HepG2 (cell line): ENCODE measurements around the gene TRMU. TPM values are rescaled to one million over a fixed set of nuclear protein-coding genes. Genes with fewer than 3 reads are reported as not detected.

Source experiments
- CEBPB ChIP-seq: IDR thresholded peaks from 2 replicates; pipeline ENCODE4 v1.6.1; 2011; ENCODE audit warnings: low read depth, low read length, improper control_type of control experiment, borderline replicate concordance
- GATAD2A ChIP-seq: IDR thresholded peaks from 2 replicates; pipeline ENCODE4 v1.6.1; 2016
- GTF2F1 ChIP-seq: fragments of 150-350 bp; IDR thresholded peaks from 2 replicates; pipeline ENCODE4 v1.6.1; 2014; ENCODE audit warnings: low read length
- HDAC2 ChIP-seq: sonication (generic); formaldehyde crosslinking; IDR thresholded peaks from 2 replicates; pipeline ENCODE4 v1.4.0; 2020; ENCODE audit warnings: missing genetic modification reagents
- HNF4A ChIP-seq: sonication (generic); formaldehyde crosslinking; IDR thresholded peaks from 2 replicates; pipeline ENCODE4 v1.4.0; 2020; ENCODE audit warnings: missing genetic modification reagents
- KDM1A ChIP-seq: IDR thresholded peaks from 2 replicates; pipeline ENCODE4 v1.6.1; 2016; ENCODE audit warnings: missing compliant biosample characterization
- KDM2A ChIP-seq: sonication (generic); formaldehyde crosslinking; IDR thresholded peaks from 2 replicates; pipeline ENCODE4 v1.4.0; 2020; ENCODE audit warnings: low read depth, missing genetic modification reagents, borderline replicate concordance
- NFKBIZ ChIP-seq: IDR thresholded peaks from 2 replicates; pipeline ENCODE4 v1.6.1; 2018; ENCODE audit warnings: missing genetic modification reagents, missing compliant biosample characterization
- NFYB ChIP-seq: sonication (generic); formaldehyde crosslinking; IDR thresholded peaks from 2 replicates; pipeline ENCODE4 v1.4.0; 2020; ENCODE audit warnings: missing genetic modification reagents
- SRSF1 ChIP-seq: fragments of 200-400 bp; formaldehyde crosslinking; optimal IDR thresholded peaks from 2 replicates; pipeline ENCODE3; 2017; ENCODE audit warnings: mild to moderate bottlenecking, low read depth, low read length, moderate library complexity
- TEAD3 ChIP-seq: optimal IDR thresholded peaks from 2 replicates; pipeline ENCODE3; 2016; ENCODE audit warnings: borderline replicate concordance
- ZBTB7B ChIP-seq: sonication (generic); formaldehyde crosslinking; IDR thresholded peaks from 2 replicates; pipeline ENCODE4 v1.4.0; 2020; ENCODE audit warnings: missing genetic modification reagents
- ZFP90 ChIP-seq: sonication (generic); formaldehyde crosslinking; IDR thresholded peaks from 2 replicates; pipeline ENCODE4 v1.8.0; 2022; ENCODE audit warnings: missing genetic modification reagents, mild to moderate bottlenecking, inconsistent platforms, borderline replicate concordance
- ZNF331 ChIP-seq: sonication (generic); formaldehyde crosslinking; IDR thresholded peaks from 2 replicates; pipeline ENCODE4 v1.4.0; 2020; ENCODE audit warnings: missing genetic modification reagents
- ZNF441 ChIP-seq: sonication (generic); formaldehyde crosslinking; IDR thresholded peaks from 2 replicates; pipeline ENCODE4 v1.7.0; 2021; ENCODE audit warnings: missing genetic modification reagents, borderline replicate concordance
- ZNF563 ChIP-seq: sonication (generic); formaldehyde crosslinking; IDR thresholded peaks from 2 replicates; pipeline ENCODE4 v1.8.0; 2022; ENCODE audit warnings: mild to moderate bottlenecking, moderate library complexity, missing genetic modification reagents
- ZSCAN29 ChIP-seq: sonication (generic); formaldehyde crosslinking; conservative IDR thresholded peaks from 2 replicates; pipeline ENCODE4 v1.4.0; 2020; ENCODE audit warnings: mild to moderate bottlenecking, missing genetic modification reagents
- ZZZ3 ChIP-seq: sonication (generic); formaldehyde crosslinking; IDR thresholded peaks from 2 replicates; pipeline ENCODE4 v1.4.0; 2020; ENCODE audit warnings: missing genetic modification reagents, mild to moderate bottlenecking, borderline replicate concordance
- polyA plus RNA-seq, 8 experiments: library from polyadenylated mRNA; depleted of rRNA in 3 of 8; stranded (reverse) in 7 of 8; unstranded in 1 of 8; fragments of >200 nt; fragmentation: Illumina TruSeq in 4 of 8; extraction: Trizol in 4 of 8; gene quantifications; 2 replicates each; pipeline versions ENCODE4 v1.2.1 to v1.2.3, GENCODE V29; 2011 to 2016; ENCODE audit warnings: low read depth in 4 of 8, missing spikeins in 1 of 8, mixed read lengths in 1 of 8; ENCODE audit not compliant: insufficient read depth in 1 of 8
- total RNA-seq, 5 experiments: library from RNA; depleted of rRNA; stranded (reverse); fragments of >200 nt; fragmentation: Illumina TruSeq; extraction: Trizol; gene quantifications; 2 replicates each; pipeline ENCODE4 v1.2.3, GENCODE V29; 2016; ENCODE audit warnings: low read depth in 1 of 5
- TF ChIP-seq, protein P1 (sequence below): IDR thresholded peaks from 2 replicates; pipeline ENCODE4 v1.6.1; 2016; ENCODE audit warnings: missing compliant biosample characterization, missing genetic modification reagents, borderline replicate concordance
- TF ChIP-seq, protein P2 (sequence below): sonication (generic); formaldehyde crosslinking; IDR thresholded peaks from 2 replicates; pipeline ENCODE4 v1.4.0; 2020; ENCODE audit warnings: missing genetic modification reagents, borderline replicate concordance
- TF ChIP-seq, protein P3 (sequence below): sonication (generic); formaldehyde crosslinking; IDR thresholded peaks from 2 replicates; pipeline ENCODE4 v1.4.0; 2020; ENCODE audit warnings: mild to moderate bottlenecking, missing genetic modification reagents
- TF ChIP-seq, protein P4 (sequence below): sonication (generic); formaldehyde crosslinking; IDR thresholded peaks from 2 replicates; pipeline ENCODE4 v1.8.0; 2022; ENCODE audit warnings: mild to moderate bottlenecking, missing genetic modification reagents

Gene TRMU
- total and polyA plus RNA-seq, 2 of the 13 experiments (the other 11 are each of a cell fraction or from before 2014, with no cell fraction given), result 31.0 to 50.2 TPM

DNA sequence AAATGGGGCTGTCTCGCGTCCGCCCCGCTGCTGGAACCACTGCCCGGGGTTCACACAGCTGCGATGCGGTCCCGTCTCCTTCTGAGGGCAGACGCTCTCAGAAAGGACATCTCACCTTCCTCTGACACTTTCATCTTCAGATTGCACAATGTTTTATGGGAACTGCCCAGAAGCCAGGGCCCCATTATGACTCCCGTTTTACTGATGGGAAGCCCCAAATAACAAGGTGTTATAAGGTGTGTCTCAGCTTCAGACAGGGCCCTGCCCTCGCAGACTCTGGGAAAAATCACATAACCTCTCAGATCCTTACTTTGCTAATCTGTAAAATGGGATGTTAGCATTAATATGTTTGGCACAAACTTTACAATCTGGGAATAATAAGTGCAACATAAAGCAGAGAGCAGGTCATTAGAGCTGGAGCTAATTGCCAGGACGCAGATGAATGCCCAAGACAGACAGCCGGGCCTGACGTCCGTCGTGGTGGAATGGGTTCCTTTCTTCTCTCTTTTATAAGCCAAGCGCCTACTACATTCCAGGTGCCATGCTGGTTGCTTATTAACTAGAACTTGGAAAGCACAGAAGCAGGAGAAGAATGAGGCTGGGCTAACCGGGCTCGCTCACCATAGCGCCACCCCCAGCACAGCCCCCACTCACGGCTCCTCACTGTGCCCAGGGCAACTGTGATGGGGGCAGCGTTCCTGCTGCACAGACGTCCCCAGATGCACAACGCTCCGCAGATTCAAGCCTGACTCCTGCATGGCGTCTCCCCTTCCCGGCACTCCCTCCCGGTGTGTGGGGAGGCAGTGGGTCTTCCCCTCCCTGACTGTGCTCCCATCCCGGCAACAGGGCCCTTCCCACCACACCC is 43.8 kb downstream of the TRMU start (continued):
- TF ChIP-seq SRSF1 (peak; percentile 84), HNF4A (CRISPR knock-in tag) (0 out of 2 replicates have a peak, but pooled peaks have one; percentile 13), ZSCAN29 (CRISPR knock-in tag) (0 out of 2 replicates have a peak, but pooled peaks have one; percentile 27), ZFP90 (CRISPR knock-in tag) (no peak), CEBPB (peak; percentile 79), ZNF441 (CRISPR knock-in tag) (0 out of 2 replicates have a peak, but pooled peaks have one; percentile 6), KDM2A (CRISPR knock-in tag) (0 out of 2 replicates have a peak, but pooled peaks have one; percentile 13), NFKBIZ (CRISPR knock-in tag) (no peak), KDM1A (CRISPR knock-in tag) (peak; percentile 89), GATAD2A (CRISPR knock-in tag) (peak; percentile 8; the same call in 1 of the 2 replicates), GTF2F1 (no peak), ZNF331 (CRISPR knock-in tag) (0 out of 2 replicates have a peak, but pooled peaks have one; percentile 23), ZZZ3 (no peak), TEAD3 (CRISPR knock-in tag) (peak; percentile 92), HDAC2 (peak; percentile 28; the same call in 1 of the 2 replicates), ZNF563 (CRISPR knock-in tag) (no peak), ZBTB7B (CRISPR knock-in tag) (0 out of 2 replicates have a peak, but pooled peaks have one; percentile 21), NFYB (no peak)
- TF ChIP-seq, protein P1, sequence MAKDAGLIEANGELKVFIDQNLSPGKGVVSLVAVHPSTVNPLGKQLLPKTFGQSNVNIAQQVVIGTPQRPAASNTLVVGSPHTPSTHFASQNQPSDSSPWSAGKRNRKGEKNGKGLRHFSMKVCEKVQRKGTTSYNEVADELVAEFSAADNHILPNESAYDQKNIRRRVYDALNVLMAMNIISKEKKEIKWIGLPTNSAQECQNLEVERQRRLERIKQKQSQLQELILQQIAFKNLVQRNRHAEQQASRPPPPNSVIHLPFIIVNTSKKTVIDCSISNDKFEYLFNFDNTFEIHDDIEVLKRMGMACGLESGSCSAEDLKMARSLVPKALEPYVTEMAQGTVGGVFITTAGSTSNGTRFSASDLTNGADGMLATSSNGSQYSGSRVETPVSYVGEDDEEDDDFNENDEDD (CRISPR knock-in tag), result peak; percentile 16; the same call in 1 of the 2 replicates
- TF ChIP-seq, protein P2, sequence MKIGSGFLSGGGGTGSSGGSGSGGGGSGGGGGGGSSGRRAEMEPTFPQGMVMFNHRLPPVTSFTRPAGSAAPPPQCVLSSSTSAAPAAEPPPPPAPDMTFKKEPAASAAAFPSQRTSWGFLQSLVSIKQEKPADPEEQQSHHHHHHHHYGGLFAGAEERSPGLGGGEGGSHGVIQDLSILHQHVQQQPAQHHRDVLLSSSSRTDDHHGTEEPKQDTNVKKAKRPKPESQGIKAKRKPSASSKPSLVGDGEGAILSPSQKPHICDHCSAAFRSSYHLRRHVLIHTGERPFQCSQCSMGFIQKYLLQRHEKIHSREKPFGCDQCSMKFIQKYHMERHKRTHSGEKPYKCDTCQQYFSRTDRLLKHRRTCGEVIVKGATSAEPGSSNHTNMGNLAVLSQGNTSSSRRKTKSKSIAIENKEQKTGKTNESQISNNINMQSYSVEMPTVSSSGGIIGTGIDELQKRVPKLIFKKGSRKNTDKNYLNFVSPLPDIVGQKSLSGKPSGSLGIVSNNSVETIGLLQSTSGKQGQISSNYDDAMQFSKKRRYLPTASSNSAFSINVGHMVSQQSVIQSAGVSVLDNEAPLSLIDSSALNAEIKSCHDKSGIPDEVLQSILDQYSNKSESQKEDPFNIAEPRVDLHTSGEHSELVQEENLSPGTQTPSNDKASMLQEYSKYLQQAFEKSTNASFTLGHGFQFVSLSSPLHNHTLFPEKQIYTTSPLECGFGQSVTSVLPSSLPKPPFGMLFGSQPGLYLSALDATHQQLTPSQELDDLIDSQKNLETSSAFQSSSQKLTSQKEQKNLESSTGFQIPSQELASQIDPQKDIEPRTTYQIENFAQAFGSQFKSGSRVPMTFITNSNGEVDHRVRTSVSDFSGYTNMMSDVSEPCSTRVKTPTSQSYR, result peak; percentile 47; the same call in 1 of the 2 replicates
- TF ChIP-seq, protein P3, sequence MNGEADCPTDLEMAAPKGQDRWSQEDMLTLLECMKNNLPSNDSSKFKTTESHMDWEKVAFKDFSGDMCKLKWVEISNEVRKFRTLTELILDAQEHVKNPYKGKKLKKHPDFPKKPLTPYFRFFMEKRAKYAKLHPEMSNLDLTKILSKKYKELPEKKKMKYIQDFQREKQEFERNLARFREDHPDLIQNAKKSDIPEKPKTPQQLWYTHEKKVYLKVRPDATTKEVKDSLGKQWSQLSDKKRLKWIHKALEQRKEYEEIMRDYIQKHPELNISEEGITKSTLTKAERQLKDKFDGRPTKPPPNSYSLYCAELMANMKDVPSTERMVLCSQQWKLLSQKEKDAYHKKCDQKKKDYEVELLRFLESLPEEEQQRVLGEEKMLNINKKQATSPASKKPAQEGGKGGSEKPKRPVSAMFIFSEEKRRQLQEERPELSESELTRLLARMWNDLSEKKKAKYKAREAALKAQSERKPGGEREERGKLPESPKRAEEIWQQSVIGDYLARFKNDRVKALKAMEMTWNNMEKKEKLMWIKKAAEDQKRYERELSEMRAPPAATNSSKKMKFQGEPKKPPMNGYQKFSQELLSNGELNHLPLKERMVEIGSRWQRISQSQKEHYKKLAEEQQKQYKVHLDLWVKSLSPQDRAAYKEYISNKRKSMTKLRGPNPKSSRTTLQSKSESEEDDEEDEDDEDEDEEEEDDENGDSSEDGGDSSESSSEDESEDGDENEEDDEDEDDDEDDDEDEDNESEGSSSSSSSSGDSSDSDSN (CRISPR knock-in tag), result 0 out of 2 replicates have a peak, but pooled peaks have one; percentile 16
- TF ChIP-seq, protein P4, sequence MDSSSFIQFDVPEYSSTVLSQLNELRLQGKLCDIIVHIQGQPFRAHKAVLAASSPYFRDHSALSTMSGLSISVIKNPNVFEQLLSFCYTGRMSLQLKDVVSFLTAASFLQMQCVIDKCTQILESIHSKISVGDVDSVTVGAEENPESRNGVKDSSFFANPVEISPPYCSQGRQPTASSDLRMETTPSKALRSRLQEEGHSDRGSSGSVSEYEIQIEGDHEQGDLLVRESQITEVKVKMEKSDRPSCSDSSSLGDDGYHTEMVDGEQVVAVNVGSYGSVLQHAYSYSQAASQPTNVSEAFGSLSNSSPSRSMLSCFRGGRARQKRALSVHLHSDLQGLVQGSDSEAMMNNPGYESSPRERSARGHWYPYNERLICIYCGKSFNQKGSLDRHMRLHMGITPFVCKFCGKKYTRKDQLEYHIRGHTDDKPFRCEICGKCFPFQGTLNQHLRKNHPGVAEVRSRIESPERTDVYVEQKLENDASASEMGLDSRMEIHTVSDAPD (CRISPR knock-in tag), result peak; percentile 60; the same call in 1 of the 2 replicates
